ENCODE data around the gene DCT.

The DCT gene

GRCh38 chr13:94495806-94496205, 16.3 kb upstream of the DCT start:
- no peak for DNase-seq (ENCODE audit: extremely low read depth, insufficient read length)
- H3K36me3 ChIP-seq (ENCODE audit: control insufficient read depth, insufficient read depth, low read length), result no peaks in the 10 kb centered on the region
- TF ChIP-seq CTCF (IDR thresholded peaks at IDR 0.05; ENCODE audit: insufficient read depth, low read length, poor library complexity, severe bottlenecking), result no peak
- no peak overlapping the region for H3K4me3 ChIP-seq (replicated peaks; ENCODE audit: low read depth, low read length)
- H3K27me3 ChIP-seq (replicated peaks; ENCODE audit: control insufficient read depth, insufficient read depth, low read length), result no peaks in the 10 kb centered on the region; the same call in 1 of the 2 replicates

DNA sequence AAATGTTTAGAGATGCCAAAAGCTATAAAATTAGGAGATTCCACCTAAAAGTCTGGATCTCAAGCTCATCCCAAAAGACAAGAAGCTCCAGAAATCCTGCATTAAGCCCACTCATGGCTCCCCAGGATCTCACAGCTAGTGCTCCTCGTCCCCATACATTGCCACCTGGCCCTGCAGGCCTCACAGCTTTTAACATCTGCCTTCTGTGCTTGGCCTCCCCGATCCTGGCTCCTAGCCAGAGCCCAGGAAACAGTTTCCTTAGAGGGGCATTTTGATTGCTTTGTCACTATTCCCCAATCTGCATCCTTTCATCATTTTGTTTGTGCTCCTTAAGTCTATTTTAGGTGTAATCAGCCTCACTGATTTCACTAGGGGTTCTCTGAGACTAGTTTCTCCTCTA, 14.5 kb upstream of the DCT start:
- no peak for TF ChIP-seq CTCF (IDR thresholded peaks at IDR 0.05; ENCODE audit: insufficient read depth, low read length, poor library complexity, severe bottlenecking)
- H3K27me3 ChIP-seq (replicated peaks; ENCODE audit: control insufficient read depth, insufficient read depth, low read length), result no peaks in the 10 kb centered on the region; the same call in 1 of the 2 replicates
- no peak for DNase-seq (ENCODE audit: extremely low read depth, insufficient read length)
- H3K4me3 ChIP-seq (replicated peaks; ENCODE audit: low read depth, low read length), result no peak overlapping the region
- no peaks in the 10 kb centered on the region for H3K36me3 ChIP-seq (ENCODE audit: control insufficient read depth, insufficient read depth, low read length)

DNA sequence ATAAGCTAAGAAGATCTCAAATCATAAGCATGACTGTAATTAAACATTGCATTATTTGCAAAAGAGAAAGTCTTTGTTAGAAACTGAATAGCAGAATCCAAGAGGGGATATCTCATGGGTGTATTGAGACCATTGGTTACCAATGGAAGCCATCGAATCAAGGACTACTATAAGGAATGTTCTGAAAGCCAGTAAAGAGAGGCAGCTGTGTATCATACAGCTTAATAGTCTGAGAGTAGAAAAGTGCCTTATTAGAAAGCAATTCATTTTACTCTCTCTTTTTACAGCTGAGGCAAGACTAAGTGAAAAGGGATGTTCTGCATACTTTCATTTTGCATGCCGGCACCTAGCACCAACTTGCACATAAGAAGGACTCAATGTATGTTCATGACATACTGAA, 7.6 kb upstream of the DCT start:
- TF ChIP-seq CTCF (IDR thresholded peaks at IDR 0.05; ENCODE audit: insufficient read depth, low read length, poor library complexity, severe bottlenecking), result no peak
- DNase-seq (ENCODE audit: extremely low read depth, insufficient read length), result no peak
- Histone ChIP-seq H3K27me3 (replicated peaks; ENCODE audit: control insufficient read depth, insufficient read depth, low read length) (no peaks in the 10 kb centered on the region), H3K36me3 (ENCODE audit: control insufficient read depth, insufficient read depth, low read length) (no peaks in the 10 kb centered on the region), H3K4me3 (replicated peaks; ENCODE audit: low read depth, low read length) (no peak overlapping the region)

DNA sequence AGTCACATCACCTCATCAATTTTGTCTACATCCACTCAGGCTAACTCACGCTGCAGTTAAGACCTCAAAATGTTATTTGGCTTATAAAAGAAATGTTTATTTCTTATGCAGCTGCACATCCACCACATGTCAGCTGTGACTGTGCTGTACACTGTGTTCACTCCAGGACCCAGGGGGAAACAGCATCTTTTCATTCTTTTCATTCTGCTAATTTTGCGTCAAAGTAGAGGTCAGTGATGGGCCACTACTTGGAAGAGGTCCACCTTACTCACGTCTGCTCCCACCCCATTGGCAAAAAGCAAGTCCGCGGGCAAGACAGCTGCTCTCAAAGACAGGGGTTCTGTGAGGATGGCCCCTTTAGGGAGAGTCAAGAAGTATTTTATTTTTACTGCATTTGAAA, 4.5 kb upstream of the DCT start:
- no peak overlapping the region for H3K4me3 ChIP-seq (replicated peaks; ENCODE audit: low read depth, low read length)
- H3K36me3 ChIP-seq (ENCODE audit: control insufficient read depth, insufficient read depth, low read length), result no peaks in the 10 kb centered on the region
- TF ChIP-seq CTCF (IDR thresholded peaks at IDR 0.05; ENCODE audit: insufficient read depth, low read length, poor library complexity, severe bottlenecking), result no peak
- no peak for DNase-seq (ENCODE audit: extremely low read depth, insufficient read length)
- H3K27me3 ChIP-seq (replicated peaks; ENCODE audit: control insufficient read depth, insufficient read depth, low read length), result no peaks in the 10 kb centered on the region

DNA sequence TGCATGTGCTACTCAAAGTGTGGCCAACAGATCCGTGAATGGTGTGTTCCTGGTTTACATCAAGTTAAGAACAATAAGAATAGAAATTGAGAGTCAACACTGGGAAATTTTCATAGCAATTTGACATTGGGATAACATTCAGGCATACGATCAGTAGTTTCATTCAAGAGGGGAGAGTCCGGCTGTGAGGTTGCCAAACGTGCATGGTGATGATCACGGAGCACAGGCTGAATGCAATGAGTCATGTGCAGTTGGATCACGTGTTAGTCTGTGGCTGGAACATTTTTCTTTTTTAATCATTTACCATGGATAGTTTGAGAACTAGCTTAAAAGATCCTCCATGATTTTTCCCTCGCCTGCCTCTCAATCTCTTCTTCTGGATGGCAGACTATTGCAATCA, 2.5 kb upstream of the DCT start:
- TF ChIP-seq CTCF (IDR thresholded peaks at IDR 0.05; ENCODE audit: insufficient read depth, low read length, poor library complexity, severe bottlenecking), result no peak
- H3K36me3 ChIP-seq (ENCODE audit: control insufficient read depth, insufficient read depth, low read length), result no peaks in the 10 kb centered on the region
- H3K4me3 ChIP-seq (replicated peaks; ENCODE audit: low read depth, low read length), result no peak overlapping the region
- no peaks in the 10 kb centered on the region for H3K27me3 ChIP-seq (replicated peaks; ENCODE audit: control insufficient read depth, insufficient read depth, low read length)
- no peak for DNase-seq (ENCODE audit: extremely low read depth, insufficient read length)

DNA sequence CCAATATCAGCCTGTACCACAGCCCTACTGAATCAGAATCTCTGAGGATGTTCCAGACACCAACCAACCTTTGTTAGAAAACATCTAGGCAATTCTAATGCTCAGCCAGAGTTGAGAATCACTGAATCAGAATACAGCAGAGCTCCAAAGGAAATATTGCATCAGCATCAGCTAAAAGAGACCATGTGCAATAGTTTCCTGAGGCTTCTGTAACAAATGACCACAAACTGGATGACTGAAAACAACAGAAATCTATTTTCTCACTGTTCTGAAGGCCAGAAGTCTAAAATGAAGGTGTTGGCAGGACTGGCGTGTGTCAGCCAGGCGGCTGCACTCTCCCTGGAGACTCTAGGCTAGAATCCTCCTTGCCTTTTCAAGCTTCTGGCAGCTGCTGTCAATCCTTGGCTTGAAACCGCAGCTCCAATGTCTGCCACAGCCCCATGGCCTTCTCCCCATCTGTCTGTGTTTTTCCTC, 1.2 kb upstream of the DCT start:
- Histone ChIP-seq H3K4me3 (replicated peaks; ENCODE audit: low read depth, low read length) (no peak overlapping the region), H3K27me3 (replicated peaks; ENCODE audit: control insufficient read depth, insufficient read depth, low read length) (no peaks in the 10 kb centered on the region), H3K36me3 (ENCODE audit: control insufficient read depth, insufficient read depth, low read length) (no peaks in the 10 kb centered on the region)
- TF ChIP-seq CTCF (IDR thresholded peaks at IDR 0.05; ENCODE audit: insufficient read depth, low read length, poor library complexity, severe bottlenecking), result no peak
- no peak for DNase-seq (ENCODE audit: extremely low read depth, insufficient read length)
